ENCODE data around the gene ACTR2. TPM values are rescaled to one million over a fixed set of nuclear protein-coding genes. Genes with fewer than 3 reads are reported as not detected.

ACTR2 gene
- total and polyA plus RNA-seq, 10 donors, result 106 to 348 (median 193) TPM

GRCh38 chr2:65261676-65262075, 34.0 kb downstream of the ACTR2 start:
- WGBS, 5 donors, result 84 to 93% (median 90%) methylated on average over 3 of the region's 3 CpGs
- TF ChIP-seq CTCF (IDR thresholded peaks at IDR 0.05 in 8 of 11, conservative IDR thresholded peaks at IDR 0.05 in 3 of 11) (no peak), POLR2AphosphoS5 (IDR thresholded peaks at IDR 0.05) (no peak), POLR2A (IDR thresholded peaks at IDR 0.05) (no peak)
- H3K27me3 ChIP-seq (replicated peaks in 1 of 7), result no peaks in the 10 kb centered on the region
- peaks cover 0 to 49% (median 13%) of the 10 kb centered on the region in 6 donors for H3K4me1 ChIP-seq
- DNase-seq, result no peak
- no peaks in the 10 kb centered on the region for H3K9me3 ChIP-seq
- no peak overlapping the region for H3K27ac ChIP-seq
- H3K36me3 ChIP-seq, result peaks cover 0 to 100% (median 53%) of the 10 kb centered on the region in 6 donors
- intact Hi-C loops (cut with DNase I; ENCODE audit: low total_unique reads), result loop anchor here (10.0 kb wide), 1 partner anchor 173 kb away; the partner anchor contains the start of gene SPRED2
- no peak overlapping the region for H3K4me3 ChIP-seq

GRCh38 chr2:65263262-65263661, 35.6 kb downstream of the ACTR2 start:
- Histone ChIP-seq H3K9me3 (no peaks in the 10 kb centered on the region), H3K27ac (no peak overlapping the region), H3K4me1 (peaks cover 0 to 52% (median 13%) of the 10 kb centered on the region in 6 donors), H3K27me3 (replicated peaks in 1 of 7) (no peaks in the 10 kb centered on the region), H3K36me3 (peaks cover 0 to 100% (median 60%) of the 10 kb centered on the region in 6 donors), H3K4me3 (no peak overlapping the region)
- DNase-seq, result no peak
- intact Hi-C loops (cut with DNase I; ENCODE audit: low total_unique reads), result loop anchor here (10.0 kb wide), 1 partner anchor 172 kb away; the partner anchor contains the start of gene SPRED2
- TF ChIP-seq POLR2A (IDR thresholded peaks at IDR 0.05), result no peak
- TF ChIP-seq CTCF (IDR thresholded peaks at IDR 0.05 in 8 of 11, conservative IDR thresholded peaks at IDR 0.05 in 3 of 11), result no peak
- no peak for TF ChIP-seq POLR2AphosphoS5 (IDR thresholded peaks at IDR 0.05)
- WGBS, 5 donors, result 88 to 97% (median 95%) methylated on average over 1 of the region's 1 CpG

- 81 to 93% (median 90%) methylated on average over 7 of the region's 7 CpGs for WGBS, 5 donors
- peaks cover 0 to 100% (median 63%) of the 10 kb centered on the region in 6 donors for H3K36me3 ChIP-seq
Measured at GRCh38 chr2:65263986-65264385, 36.4 kb downstream of the ACTR2 start.

More at GRCh38 chr2:65263986-65264385, 36.4 kb downstream of the ACTR2 start:
- Histone ChIP-seq H3K4me3 (no peak overlapping the region), H3K4me1 (peaks cover 0 to 47% (median 13%) of the 10 kb centered on the region in 6 donors), H3K9me3 (no peaks in the 10 kb centered on the region), H3K27me3 (replicated peaks in 1 of 7) (no peaks in the 10 kb centered on the region), H3K27ac (no peak overlapping the region)
- TF ChIP-seq CTCF (IDR thresholded peaks at IDR 0.05 in 8 of 11, conservative IDR thresholded peaks at IDR 0.05 in 3 of 11) (no peak), POLR2AphosphoS5 (IDR thresholded peaks at IDR 0.05) (no peak), POLR2A (IDR thresholded peaks at IDR 0.05) (no peak)
- DNase-seq, result no peak
- intact Hi-C loops (cut with DNase I; ENCODE audit: low total_unique reads), result loop anchor here (2.0 to 10.0 kb wide), 2 partner anchors 171 to 289 kb away; partner anchors contain the start of gene SPRED2

Data from spleen (tissue), 11 donors.